ENCODE data around the gene DOCK9.

DOCK9 gene

DNA sequence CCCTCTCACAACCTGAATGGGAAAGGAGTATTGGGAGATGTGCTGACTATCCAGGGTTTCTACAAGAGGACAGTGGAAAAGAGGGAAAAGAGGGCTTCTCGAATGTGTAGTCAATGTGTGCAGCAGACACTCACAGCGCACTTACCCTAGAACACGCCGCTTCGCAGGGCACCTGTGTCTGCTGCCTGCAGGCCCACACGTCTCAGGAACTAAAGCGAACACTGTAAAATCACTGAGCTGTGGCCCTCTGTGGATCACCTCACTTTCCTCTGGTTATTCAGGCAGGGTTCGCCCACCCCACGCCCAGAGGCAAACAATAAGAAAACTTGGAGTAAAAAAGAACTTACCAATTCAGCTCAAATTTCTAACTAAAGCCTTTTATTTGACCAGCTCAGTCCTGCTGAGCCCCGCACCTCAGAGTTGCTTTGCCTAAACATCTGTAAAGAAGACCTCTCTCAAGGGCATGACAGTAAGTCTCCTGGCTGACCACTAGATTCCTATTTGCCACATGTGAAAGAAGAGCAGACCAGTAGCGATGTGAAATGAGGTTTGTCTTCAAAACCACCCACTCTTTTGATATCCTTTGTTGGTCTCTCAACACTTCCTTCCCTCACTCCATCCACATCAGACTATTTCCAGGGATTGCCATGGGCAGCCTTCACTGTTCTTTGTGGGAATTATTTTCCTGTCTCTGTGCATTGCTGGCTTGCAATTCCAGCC, 19.3 kb upstream of the DOCK9 start:
- no peaks in the 10 kb centered on the region for H3K27me3 ChIP-seq
- H3K9me3 ChIP-seq, result no peaks in the 10 kb centered on the region
- H3K4me3 ChIP-seq, result no peak overlapping the region
- peaks cover 0 to 27% (median 14%) of the 10 kb centered on the region in 4 donors for H3K4me1 ChIP-seq
- intact Hi-C loops (cut with DNase I; ENCODE audit: low total_unique reads), result no loop called here
- no peaks in the 10 kb centered on the region for H3K36me3 ChIP-seq
- TF ChIP-seq CTCF (IDR thresholded peaks at IDR 0.05), result no peak
- H3K27ac ChIP-seq, result no peak overlapping the region
- no peak for DNase-seq

GRCh38 chr13:98996046-98996445, 18.2 kb upstream of the DOCK9 start:
- no peaks in the 10 kb centered on the region for H3K27me3 ChIP-seq
- intact Hi-C loops (cut with DNase I; ENCODE audit: low total_unique reads), result no loop called here
- H3K4me3 ChIP-seq, result no peak overlapping the region
- TF ChIP-seq CTCF (IDR thresholded peaks at IDR 0.05), result no peak
- H3K27ac ChIP-seq, result no peak overlapping the region
- DNase-seq, result no peak
- no peaks in the 10 kb centered on the region for H3K9me3 ChIP-seq
- peaks cover 0 to 27% (median 14%) of the 10 kb centered on the region in 4 donors for H3K4me1 ChIP-seq
- H3K36me3 ChIP-seq, result no peaks in the 10 kb centered on the region

DNA sequence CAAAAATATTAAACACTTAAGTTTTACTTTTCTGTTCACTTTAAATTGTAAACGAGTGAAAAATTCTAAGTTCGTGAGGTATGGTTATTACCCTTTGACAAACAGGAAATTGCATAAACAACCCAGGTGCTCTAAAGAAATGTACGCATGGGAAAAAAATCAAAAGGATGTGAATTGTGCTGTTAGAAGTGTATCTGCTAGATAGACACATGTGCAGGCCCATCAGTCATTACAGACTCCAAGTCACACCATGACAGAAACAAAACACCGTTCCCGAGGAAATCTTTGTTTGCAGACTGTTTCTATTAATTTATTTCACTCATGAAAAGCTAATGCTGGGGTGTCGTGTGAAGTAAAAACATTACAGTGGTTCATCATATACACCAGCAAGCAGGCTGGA, 17.0 kb upstream of the DOCK9 start:
- Histone ChIP-seq H3K36me3 (no peaks in the 10 kb centered on the region), H3K27ac (no peak overlapping the region), H3K9me3 (no peaks in the 10 kb centered on the region), H3K27me3 (no peaks in the 10 kb centered on the region), H3K4me3 (no peak overlapping the region), H3K4me1 (peaks cover 0 to 15% (median 9%) of the 10 kb centered on the region in 4 donors)
- no peak for TF ChIP-seq CTCF (IDR thresholded peaks at IDR 0.05)
- intact Hi-C loops (cut with DNase I; ENCODE audit: low total_unique reads), result no loop called here
- no peak for DNase-seq

GRCh38 chr13:98994080-98994479, 16.2 kb upstream of the DOCK9 start:
- Histone ChIP-seq H3K36me3 (no peaks in the 10 kb centered on the region), H3K27me3 (no peaks in the 10 kb centered on the region), H3K9me3 (no peaks in the 10 kb centered on the region), H3K4me3 (no peak overlapping the region), H3K27ac (no peak overlapping the region), H3K4me1 (peaks cover 0 to 7% (median 1%) of the 10 kb centered on the region in 4 donors)
- DNase-seq, result no peak
- intact Hi-C loops (cut with DNase I; ENCODE audit: low total_unique reads), result no loop called here
- TF ChIP-seq CTCF (IDR thresholded peaks at IDR 0.05), result no peak

GRCh38 chr13:98992355-98992754, 14.5 kb upstream of the DOCK9 start:
- TF ChIP-seq CTCF (IDR thresholded peaks at IDR 0.05), result no peak
- Histone ChIP-seq H3K27ac (no peak overlapping the region), H3K9me3 (no peaks in the 10 kb centered on the region), H3K36me3 (no peaks in the 10 kb centered on the region), H3K4me3 (no peak overlapping the region), H3K4me1 (no peaks in the 10 kb centered on the region), H3K27me3 (no peaks in the 10 kb centered on the region)
- intact Hi-C loops (cut with DNase I; ENCODE audit: low total_unique reads), result no loop called here
- no peak for DNase-seq

Data from tibial artery (tissue), 4 donors.